B cell (primary cell): ENCODE data around the gene EEF1AKMT3. TPM values are rescaled to one million over a fixed set of nuclear protein-coding genes. Genes with fewer than 3 reads are reported as not detected.

Source experiments
- ATAC-seq: fragments of 200-7000 bp; cut with Tn5 transposase; one replicate; pipeline ENCODE4 v1.10.0; 2021; ENCODE audit warnings: low read depth, mild to moderate bottlenecking, moderate number of reproducible peaks, moderate library complexity
- CTCF ChIA-PET: fragments of 350-600 bp; sonication (Branson Sonifier 250); formaldehyde crosslinking; loops from one replicate; lab custom pipeline; 2021; ENCODE audit warnings: antibody characterized with exemption, inconsistent platforms; lab: Charles Lee
- POLR2A ChIA-PET: fragments of 350-600 bp; sonication (Branson Sonifier 250); formaldehyde crosslinking; loops from one replicate; lab custom pipeline; 2021; ENCODE audit warnings: antibody characterized with exemption; lab: Charles Lee
- DNase-seq: peaks from one replicate; pipeline ENCODE4 v3.0.0; 2013
- H2AFZ ChIP-seq: 2 replicates; pipeline ENCODE4 v1.6.1; 2012; ENCODE audit warnings: mild to moderate bottlenecking, low read depth, low read length; ENCODE audit not compliant: insufficient read depth, poor library complexity, severe bottlenecking
- H3K27ac ChIP-seq, 2 donors: 1 replicate in 1 of 2; 2 replicates in 1 of 2; pipeline ENCODE4 v1.5.1; 2012 to 2013; ENCODE audit warnings: low read length in 2 of 2, mild to moderate bottlenecking in 2 of 2, moderate library complexity in 1 of 2
- H3K27me3 ChIP-seq, 4 experiments: fragments of 200-600 bp in 1 of 4; sonication (generic) in 1 of 4; replicated peaks in 1 of 4; 1 replicate in 2 of 4; 2 replicates in 2 of 4; pipeline versions ENCODE4 v1.6.1 to v1.7.0; 2013 to 2016; ENCODE audit warnings: low read length in 3 of 4, mild to moderate bottlenecking in 2 of 4, mixed read lengths in 1 of 4, moderate library complexity in 1 of 4; ENCODE audit not compliant: insufficient read depth in 4 of 4, control insufficient read depth in 3 of 4; ENCODE audit errors: control extremely low read depth in 1 of 4
- H3K36me3 ChIP-seq, 2 experiments: replicated peaks in 1 of 2; 1 replicate in 1 of 2; 2 replicates in 1 of 2; pipeline versions ENCODE4 v1.6.1 to v1.7.1; 2013; ENCODE audit warnings: low read length in 1 of 2; ENCODE audit not compliant: insufficient read depth in 2 of 2, control insufficient read depth in 1 of 2; ENCODE audit errors: control extremely low read depth in 1 of 2, extremely low read depth in 1 of 2
- H3K4me1 ChIP-seq, 2 donors: fragments of 200-600 bp in 1 of 2; sonication (generic) in 1 of 2; 1 replicate in 1 of 2; 2 replicates in 1 of 2; pipeline versions ENCODE4 v1.5.1 to v1.6.1; 2013 to 2017; ENCODE audit warnings: low read length in 2 of 2; ENCODE audit not compliant: control insufficient read depth in 2 of 2, insufficient read depth in 2 of 2
- H3K4me2 ChIP-seq: replicated peaks from 2 replicates; pipeline ENCODE3; 2012; ENCODE audit warnings: mild to moderate bottlenecking, low read depth, low read length; ENCODE audit not compliant: poor library complexity, severe bottlenecking
- H3K4me3 ChIP-seq, 5 experiments: fragments of 200-600 bp in 1 of 5; sonication (generic) in 1 of 5; 1 replicate in 3 of 5; 2 replicates in 2 of 5; pipeline versions ENCODE4 v1.5.1 to v1.7.0; 2011 to 2016; ENCODE audit warnings: low read length in 4 of 5, mild to moderate bottlenecking in 4 of 5, low read depth in 2 of 5, control low read depth in 1 of 5, moderate library complexity in 1 of 5; ENCODE audit not compliant: insufficient read depth in 1 of 5; ENCODE audit errors: control extremely low read depth in 1 of 5, extremely low read depth in 1 of 5
- H3K79me2 ChIP-seq: fragments of 200-600 bp; sonication (generic); one replicate; pipeline ENCODE4 v1.6.0; 2016; ENCODE audit warnings: low read length; ENCODE audit not compliant: control insufficient read depth, insufficient read depth
- H3K9ac ChIP-seq: fragments of 200-600 bp; sonication (generic); 2 replicates; pipeline ENCODE4 v1.6.1; 2017; ENCODE audit warnings: mild to moderate bottlenecking, low read length, moderate library complexity
- H3K9me3 ChIP-seq, 3 donors: one replicate each; pipeline versions ENCODE4 v1.6.1 to v1.7.1; 2013; ENCODE audit warnings: low read length in 2 of 3; ENCODE audit not compliant: control insufficient read depth in 2 of 3, insufficient read depth in 1 of 3; ENCODE audit errors: control extremely low read depth in 1 of 3
- H4K20me1 ChIP-seq: 2 replicates; pipeline ENCODE4 v1.6.0; 2012; ENCODE audit warnings: mild to moderate bottlenecking, low read length; ENCODE audit not compliant: insufficient read depth, control insufficient read depth, poor library complexity, severe bottlenecking
- H3K27ac Mint-ChIP-seq: one replicate; pipeline ENCODE4 v1.8.0; 2021; ENCODE audit warnings: mixed read lengths
- H3K27me3 Mint-ChIP-seq: one replicate; pipeline ENCODE4 v1.8.0; 2021; ENCODE audit warnings: mixed read lengths
- H3K4me1 Mint-ChIP-seq: one replicate; pipeline ENCODE4 v1.8.0; 2021; ENCODE audit warnings: mixed read lengths
- H3K4me3 Mint-ChIP-seq: one replicate; pipeline ENCODE4 v1.8.0; 2021; ENCODE audit warnings: mixed read lengths
- H3K9me3 Mint-ChIP-seq: one replicate; pipeline ENCODE4 v1.8.0; 2022; ENCODE audit warnings: mixed read lengths; ENCODE audit not compliant: insufficient read depth
- EZH2 ChIP-seq: IDR thresholded peaks from 2 replicates; pipeline ENCODE4 v1.6.1; 2012; ENCODE audit warnings: borderline replicate concordance, low read depth, mild to moderate bottlenecking, moderate library complexity, low read length; ENCODE audit not compliant: insufficient read depth, poor library complexity, severe bottlenecking
- WGBS: methylation state at CpG from one replicate; pipeline ENCODE4 v1.1.5; 2013; ENCODE audit warnings: missing lambda C conversion rate; ENCODE audit not compliant: insufficient coverage; 5-methylcytosine and 5-hydroxymethylcytosine counted together
- intact Hi-C: fragments of 100-400 bp; cut with micrococcal nuclease; formaldehyde crosslinking; loops from one replicate; pipeline ENCODE4 v1.10.0; 2022
- polyA plus RNA-seq: library from polyadenylated mRNA; depleted of rRNA; stranded (reverse); fragments of >200 nt; gene quantifications from 2 replicates; pipeline ENCODE4 v1.2.3, GENCODE V29; 2012
- total RNA-seq, 2 donors: library from RNA; stranded (reverse); fragments of 120-200 nt in 1 of 2; gene quantifications; 1 replicate in 1 of 2; 2 replicates in 1 of 2; pipeline versions ENCODE4 v1.2.3 to v1.2.4, GENCODE V29; 2013 to 2022
- TF ChIP-seq, protein P1 (sequence below): fragments of 200-600 bp; IDR thresholded peaks from one replicate; pipeline ENCODE4 v1.8.0; 2022; ENCODE audit warnings: antibody characterized with exemption, mild to moderate bottlenecking

The EEF1AKMT3 gene
- total and polyA plus RNA-seq, 2 donors (not counting 1 experiment from before 2014, with no cell fraction given), result 0.89 to 1.3 TPM

GRCh38 chr12:57826400-57826799 lies 54.0 kb downstream of the EEF1AKMT3 start:
- Histone ChIP-seq H3K4me2 (no peak overlapping the region), H3K9me3 (no peaks in the 10 kb centered on the region), H3K79me2 (peaks cover 54% of the 10 kb centered on the region), H2AFZ (no peak overlapping the region), H4K20me1 (peaks cover 88% of the 10 kb centered on the region), H3K4me3 (no peak overlapping the region), H3K9ac (no peak overlapping the region), H3K36me3 (peaks cover 4 to 85% of the 10 kb centered on the region in 2 experiments), H3K27ac (peak overlapping the region in 1 of 2 donors; percentile 32), H3K27me3 (no peaks in the 10 kb centered on the region), H3K4me1 (peaks cover 4 to 7% of the 10 kb centered on the region in 2 donors)
- Mint-ChIP-seq H3K27me3 (no peaks in the 10 kb centered on the region), H3K27ac (no peak overlapping the region), H3K4me3 (no peak overlapping the region), H3K4me1 (peaks cover 10% of the 10 kb centered on the region), H3K9me3 (no peaks in the 10 kb centered on the region)
- CTCF ChIA-PET, result interaction anchor here (1.2 to 1.6 kb wide), 2 partner anchors 23 to 73 kb away, joined by 3 to 4 read pairs; no protein-coding TSS in a partner anchor
- intact Hi-C loops, result no loop called here
- POLR2A ChIA-PET, result no interaction called here
- no peak for TF ChIP-seq EZH2
- TF ChIP-seq, protein P1, sequence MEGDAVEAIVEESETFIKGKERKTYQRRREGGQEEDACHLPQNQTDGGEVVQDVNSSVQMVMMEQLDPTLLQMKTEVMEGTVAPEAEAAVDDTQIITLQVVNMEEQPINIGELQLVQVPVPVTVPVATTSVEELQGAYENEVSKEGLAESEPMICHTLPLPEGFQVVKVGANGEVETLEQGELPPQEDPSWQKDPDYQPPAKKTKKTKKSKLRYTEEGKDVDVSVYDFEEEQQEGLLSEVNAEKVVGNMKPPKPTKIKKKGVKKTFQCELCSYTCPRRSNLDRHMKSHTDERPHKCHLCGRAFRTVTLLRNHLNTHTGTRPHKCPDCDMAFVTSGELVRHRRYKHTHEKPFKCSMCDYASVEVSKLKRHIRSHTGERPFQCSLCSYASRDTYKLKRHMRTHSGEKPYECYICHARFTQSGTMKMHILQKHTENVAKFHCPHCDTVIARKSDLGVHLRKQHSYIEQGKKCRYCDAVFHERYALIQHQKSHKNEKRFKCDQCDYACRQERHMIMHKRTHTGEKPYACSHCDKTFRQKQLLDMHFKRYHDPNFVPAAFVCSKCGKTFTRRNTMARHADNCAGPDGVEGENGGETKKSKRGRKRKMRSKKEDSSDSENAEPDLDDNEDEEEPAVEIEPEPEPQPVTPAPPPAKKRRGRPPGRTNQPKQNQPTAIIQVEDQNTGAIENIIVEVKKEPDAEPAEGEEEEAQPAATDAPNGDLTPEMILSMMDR, result no peak
- ATAC-seq, result no peak
- no peak for DNase-seq
- 100% methylated on average over 2 of the region's 2 CpGs for WGBS

GRCh38 chr12:57826966-57827365 lies 54.6 kb downstream of the EEF1AKMT3 start:
- H3K27ac ChIP-seq, result peak overlapping the region in 1 of 2 donors; percentile 32
- peaks cover 10 to 12% of the 10 kb centered on the region in 2 donors for H3K4me1 ChIP-seq
- H3K9me3 Mint-ChIP-seq, result no peaks in the 10 kb centered on the region
- H3K36me3 ChIP-seq, result peaks cover 4 to 80% of the 10 kb centered on the region in 2 experiments
- ATAC-seq (no peak), DNase-seq (no peak)
- H3K4me3 ChIP-seq, result no peak overlapping the region
- H3K79me2 ChIP-seq, result peaks cover 60% of the 10 kb centered on the region
- no peaks in the 10 kb centered on the region for H3K27me3 Mint-ChIP-seq
- CTCF ChIA-PET, result interaction anchor here (1.2 to 1.6 kb wide), 3 partner anchors 9 to 78 kb away, joined by 3 to 5 read pairs (median 4); partner anchors contain the start of gene AVIL
- intact Hi-C loops, result no loop called here
- no peak overlapping the region for H3K4me3 Mint-ChIP-seq
- POLR2A ChIA-PET, result no interaction called here
- no peak overlapping the region for H3K27ac Mint-ChIP-seq
- no peaks in the 10 kb centered on the region for H3K27me3 ChIP-seq
- TF ChIP-seq, protein P1, result no peak
- no peak for TF ChIP-seq EZH2
- H3K4me1 Mint-ChIP-seq, result peaks cover 15% of the 10 kb centered on the region
- H3K9ac ChIP-seq, result no peak overlapping the region
- no CpG with 5 or more reads among the region's 1 CpG for WGBS
- no peaks in the 10 kb centered on the region for H3K9me3 ChIP-seq
- H3K4me2 ChIP-seq, result no peak overlapping the region
- peaks cover 93% of the 10 kb centered on the region for H4K20me1 ChIP-seq
- no peak overlapping the region for H2AFZ ChIP-seq
